Left hindlimb (tissue), 1 donor: ENCODE data around the gene PRR23E.
A peak's percentile ranks its signal among the peaks of the same experiment; 100 is the strongest.

Experiments used
- DNase-seq: peaks from one replicate; pipeline ENCODE4 v3.0.0-alpha.2; 2018

Gene PRR23E

GRCh38 chr3:127192576-127193232 is at the start of gene PRR23E:
TSS of gene PRR23E (plus strand) at chr3:127193131. CDS start at chr3:127196686, 3,555 bp downstream.
- no peak for DNase-seq

DNA sequence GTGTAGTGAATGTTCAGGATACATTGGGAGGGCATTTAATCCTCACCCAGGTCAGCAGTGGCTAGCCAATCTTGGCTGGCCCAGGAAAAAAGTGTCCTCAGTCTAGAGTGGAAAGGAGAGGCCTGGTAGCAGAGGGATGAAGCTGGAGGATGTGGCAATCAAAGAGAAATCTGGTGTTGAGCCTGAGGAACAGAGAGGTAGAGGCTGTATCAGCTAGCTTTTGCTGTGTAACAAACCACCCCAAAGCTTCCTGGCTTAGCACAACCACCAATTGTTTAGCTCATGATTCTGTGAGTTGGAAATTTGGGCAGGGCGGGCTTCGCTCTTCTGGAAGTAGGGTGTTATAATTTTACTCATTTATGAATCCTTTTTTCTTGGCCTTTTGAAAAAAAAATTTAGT is 49.8 kb upstream of the PRR23E start:
- DNase-seq, result no peak

- no peak for DNase-seq
These were observed 48.3 kb upstream of the PRR23E start for GRCh38 chr3:127144631-127145030.

DNA sequence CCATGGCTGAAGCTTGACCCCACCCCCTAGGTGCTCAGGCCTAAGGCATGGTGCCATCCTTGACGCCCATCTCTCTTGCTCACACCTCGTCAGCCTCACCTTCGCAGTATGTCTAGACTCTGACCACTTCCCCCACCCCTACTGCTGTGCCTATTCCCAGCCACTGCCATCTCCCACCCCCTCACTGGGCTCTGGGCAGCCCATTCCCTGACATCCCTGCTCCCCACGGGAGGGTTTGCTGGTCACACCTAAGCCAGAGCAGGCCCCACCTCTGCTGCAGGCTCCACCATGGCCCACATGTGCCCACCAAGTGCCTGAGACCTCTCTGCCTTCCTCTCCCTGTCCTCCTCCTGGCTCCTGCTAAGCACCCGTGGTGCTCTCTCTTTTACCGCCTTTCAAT is 47.7 kb upstream of the PRR23E start:
- no peak for DNase-seq

DNA sequence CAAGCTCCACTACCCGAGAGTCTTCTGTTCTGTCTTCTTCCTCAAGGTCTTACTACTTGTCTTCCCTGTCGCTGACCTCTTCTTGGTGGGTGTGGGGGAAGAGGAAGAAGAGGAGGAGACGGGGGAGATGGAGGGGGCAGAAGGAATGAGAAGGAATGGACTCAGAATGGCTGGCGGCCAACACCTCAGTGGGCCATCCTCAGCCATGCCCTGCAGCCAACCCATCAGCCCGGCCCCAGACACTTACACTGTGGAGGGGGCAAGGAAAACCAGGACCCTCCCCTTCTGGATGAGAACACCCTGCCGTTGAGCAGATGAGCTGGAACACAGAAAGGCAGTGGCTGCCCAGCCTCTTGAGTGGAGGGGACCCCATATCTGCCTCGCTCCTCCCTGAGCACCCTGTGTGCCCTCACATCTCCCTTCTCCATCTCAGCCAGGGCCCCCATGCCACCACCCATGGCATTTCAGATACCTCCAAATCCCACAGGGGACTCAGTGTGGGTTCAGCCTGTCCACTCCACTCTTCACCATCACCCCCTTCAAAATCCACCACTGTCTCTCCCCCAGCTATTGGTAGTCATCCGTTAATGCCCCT is 45.5 kb upstream of the PRR23E start:
- DNase-seq, result no peak

GRCh38 chr3:127149621-127150310 is 43.2 kb upstream of the PRR23E start:
- DNase-seq, result no peak

DNA sequence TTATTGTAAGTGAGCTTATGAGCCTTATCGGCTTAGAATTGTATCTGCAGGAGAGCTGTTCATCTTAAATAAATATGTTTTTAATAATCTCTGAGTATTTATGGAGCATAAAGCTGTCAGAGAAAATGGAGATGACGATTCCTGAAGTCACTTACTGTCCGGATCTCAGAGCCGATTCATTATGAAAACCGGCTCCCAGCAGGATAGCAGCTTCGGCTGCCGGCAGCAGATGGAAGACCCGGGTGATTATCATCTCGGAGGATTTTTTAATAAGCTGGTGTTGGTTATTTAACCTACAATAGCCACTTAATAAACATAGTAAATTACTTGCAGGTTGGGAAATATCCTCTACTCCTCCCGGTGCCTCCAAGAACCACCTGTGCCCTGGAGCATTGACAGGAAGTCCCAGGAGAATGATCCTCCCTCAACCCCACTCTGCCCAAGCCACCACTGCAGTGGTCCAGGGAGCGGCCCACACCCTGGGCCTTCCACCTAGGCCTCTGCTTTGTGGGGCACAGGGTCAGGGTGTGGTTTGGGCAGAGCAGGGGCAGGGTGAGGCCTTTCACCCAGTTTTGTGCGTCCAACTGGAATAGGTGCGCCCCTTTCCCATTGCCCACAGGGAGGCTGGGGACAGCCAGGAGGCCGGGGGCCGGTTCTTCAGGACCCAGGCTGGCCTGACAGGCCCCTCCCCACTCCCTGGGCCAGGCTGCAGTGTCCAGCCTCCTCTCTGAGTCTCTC is 42.2 kb upstream of the PRR23E start:
- no peak for DNase-seq

DNA sequence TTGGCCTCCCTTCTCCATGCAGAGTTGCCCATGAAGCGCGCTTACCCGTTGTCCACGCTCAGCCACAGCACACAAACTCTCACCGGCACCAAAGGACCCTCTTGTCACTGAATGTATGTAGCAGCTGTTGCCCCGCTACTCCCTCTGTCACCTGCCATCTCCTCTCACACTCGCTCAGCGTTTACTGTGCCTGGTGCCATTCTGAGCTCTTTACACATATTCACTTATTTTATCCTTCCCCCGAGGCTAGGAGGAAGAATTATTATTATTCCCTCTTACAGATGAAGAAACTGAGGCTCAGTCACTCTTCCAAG is 41.7 kb upstream of the PRR23E start:
- DNase-seq, result no peak

DNA sequence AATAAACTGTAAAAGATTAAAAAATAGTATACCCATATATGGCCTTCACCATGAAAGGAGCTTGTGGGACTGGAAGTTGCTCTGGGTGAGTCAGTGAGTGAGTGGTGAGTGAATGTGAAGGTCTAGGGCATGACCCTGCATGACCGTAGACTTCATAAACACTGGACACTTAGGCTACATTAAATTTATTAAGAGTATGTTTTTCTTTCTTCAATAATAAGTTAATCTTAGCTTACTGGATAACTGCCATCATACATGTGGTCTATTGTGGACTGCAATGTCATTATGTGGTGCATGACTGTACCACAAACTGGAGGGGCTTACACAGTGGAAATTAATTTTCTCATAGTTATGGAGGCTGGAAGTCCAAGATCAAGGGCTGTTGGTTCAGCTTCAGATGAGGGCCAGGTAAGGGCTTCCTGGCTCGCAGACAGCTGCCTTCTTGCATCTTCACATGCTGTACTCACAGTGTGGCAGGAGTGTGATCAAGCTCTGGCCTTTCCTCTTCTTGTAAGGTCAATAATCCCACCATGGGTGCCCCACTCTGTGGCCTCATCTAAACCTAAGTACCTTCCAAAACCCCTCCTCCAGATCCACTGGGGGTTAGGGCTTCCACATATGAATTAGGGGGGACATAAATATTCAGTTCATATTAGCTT is 40.8 kb upstream of the PRR23E start:
- DNase-seq, result no peak

- DNase-seq, result peak; percentile 20
These were observed 40.0 kb upstream of the PRR23E start for GRCh38 chr3:127152684-127153505.

DNA sequence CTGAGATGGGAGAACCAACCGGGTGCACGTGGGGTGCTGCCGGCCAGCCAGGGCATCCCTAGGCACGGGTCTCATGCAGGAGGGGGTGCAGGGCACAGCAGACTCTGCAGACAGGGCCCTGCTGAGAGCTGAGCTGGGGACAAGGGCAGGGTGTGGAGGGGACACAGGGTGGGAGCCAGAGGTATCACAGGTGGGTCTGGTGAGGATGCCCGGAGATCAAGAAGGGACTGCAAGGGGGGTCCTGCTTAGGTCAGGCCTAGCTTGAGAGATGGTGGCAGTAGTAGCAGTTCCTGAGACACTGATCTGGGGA is 39.5 kb upstream of the PRR23E start:
- peak; percentile 8 for DNase-seq

DNA sequence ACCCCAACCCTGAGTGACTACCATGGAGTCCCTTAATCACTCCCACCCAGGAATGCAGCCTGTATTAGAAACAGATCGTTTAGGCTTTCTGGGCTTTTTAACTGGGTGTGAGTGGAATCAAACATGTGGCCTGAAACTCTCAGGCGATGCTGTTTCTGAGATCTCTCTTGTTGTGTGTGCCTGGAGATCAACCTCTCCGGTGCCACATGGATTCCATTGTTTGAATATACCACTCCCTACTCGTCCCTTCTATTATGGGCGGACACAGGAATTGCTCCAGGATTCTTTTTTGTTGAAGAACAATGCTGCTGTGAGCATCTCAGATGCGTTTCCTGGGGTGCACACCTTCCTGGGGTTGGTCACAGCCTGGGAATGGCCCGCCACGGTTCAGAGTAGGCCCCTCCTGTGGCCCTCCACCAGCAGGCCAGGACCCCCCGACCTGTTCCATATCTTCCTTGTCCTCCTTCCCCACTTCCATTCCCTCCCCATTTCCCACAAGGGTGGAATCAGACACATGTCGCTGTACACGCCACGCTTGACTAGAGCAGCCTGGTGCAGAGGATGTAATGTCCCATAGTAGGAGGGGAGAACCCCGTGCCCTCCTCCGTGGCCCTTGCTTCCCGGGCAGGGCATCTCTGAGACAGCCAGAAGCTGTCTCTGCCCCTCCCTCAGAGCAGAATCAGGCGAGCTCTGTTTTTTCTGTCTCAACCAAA is 36.4 kb upstream of the PRR23E start:
- no peak for DNase-seq

DNA sequence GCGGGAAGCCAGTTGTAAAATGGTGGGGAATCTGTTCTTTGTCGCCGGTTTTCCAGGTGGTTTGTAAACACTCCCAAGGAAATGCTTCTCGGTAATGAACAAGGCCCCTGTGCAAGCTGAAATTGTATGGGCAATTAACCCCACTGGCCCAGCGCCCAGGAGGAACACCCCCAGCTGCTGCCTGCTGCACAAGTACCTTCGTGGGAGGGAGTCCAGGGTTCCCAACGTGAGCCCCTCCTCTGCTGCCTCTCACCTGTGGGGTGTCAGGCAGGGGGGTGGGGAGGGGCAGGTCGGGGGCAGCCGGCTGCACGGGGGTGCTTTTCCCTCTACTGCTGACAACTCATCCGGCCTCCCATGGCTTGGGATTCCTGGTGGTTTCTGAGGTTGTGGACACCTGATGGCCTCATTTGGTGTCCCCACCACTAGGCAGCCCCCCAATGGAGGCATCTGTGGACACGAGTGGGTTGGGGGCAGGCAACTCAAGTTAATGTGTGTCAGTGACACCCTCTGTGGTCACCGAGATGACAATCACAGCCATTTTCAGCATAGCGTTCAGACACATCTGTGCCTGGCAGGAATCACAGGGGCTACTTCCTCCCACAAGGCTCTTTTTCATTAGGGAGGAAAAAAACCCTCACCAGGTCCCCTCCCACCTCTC is 35.6 kb upstream of the PRR23E start:
- DNase-seq, result peak; percentile 31

GRCh38 chr3:127158614-127159229 is 34.2 kb upstream of the PRR23E start:
- peak; percentile 36 for DNase-seq

- no peak for DNase-seq
These were observed 33.4 kb upstream of the PRR23E start for GRCh38 chr3:127159543-127159942.

- DNase-seq, result no peak
These were observed 31.7 kb upstream of the PRR23E start for GRCh38 chr3:127161236-127161635.

DNA sequence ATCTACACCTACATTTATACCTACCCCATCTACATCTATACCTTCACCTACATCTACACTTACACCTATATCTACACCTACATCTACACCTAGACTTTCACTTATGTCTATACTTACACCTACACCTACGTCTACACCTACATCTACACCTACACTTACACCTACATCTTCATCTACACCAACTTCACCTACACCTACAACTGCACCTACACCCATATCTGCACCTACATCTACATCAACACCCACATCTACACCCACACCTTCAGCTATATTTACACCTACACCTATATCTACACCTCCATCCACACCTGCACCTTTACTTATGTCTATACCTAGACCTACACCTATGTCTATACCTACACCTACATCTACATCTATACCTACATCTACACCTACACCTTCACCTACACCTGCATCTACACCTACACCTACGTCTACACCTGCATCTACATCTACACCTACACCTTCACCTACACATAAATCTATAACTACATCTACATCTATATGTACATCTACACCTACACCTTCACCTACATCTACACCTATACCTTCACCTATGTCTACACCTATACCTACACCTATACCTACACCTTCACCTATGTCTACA is 30.9 kb upstream of the PRR23E start:
- DNase-seq, result no peak

- peak; percentile 33 for DNase-seq
These were observed 29.8 kb upstream of the PRR23E start for GRCh38 chr3:127162947-127163645.

DNA sequence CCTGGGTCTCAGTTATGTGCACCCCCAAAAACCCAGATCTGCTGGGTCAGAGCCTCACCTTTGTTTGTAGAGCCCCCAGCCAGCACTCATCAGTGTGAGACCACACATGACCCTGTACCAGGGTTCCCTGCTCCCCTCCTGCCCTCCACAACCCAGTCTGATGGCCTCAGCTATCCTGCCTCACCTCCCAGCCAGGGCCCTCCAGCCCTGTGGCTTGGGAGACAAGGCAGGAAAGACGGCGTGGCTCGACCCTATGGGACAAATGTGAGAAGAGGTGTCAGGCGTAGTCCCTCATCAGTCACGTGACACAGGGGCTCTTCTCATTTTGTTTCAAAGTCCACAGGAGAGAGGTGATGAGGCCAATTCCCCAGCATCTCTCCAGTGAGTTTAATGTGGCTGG is 28.3 kb upstream of the PRR23E start:
- DNase-seq, result peak; percentile 16

DNA sequence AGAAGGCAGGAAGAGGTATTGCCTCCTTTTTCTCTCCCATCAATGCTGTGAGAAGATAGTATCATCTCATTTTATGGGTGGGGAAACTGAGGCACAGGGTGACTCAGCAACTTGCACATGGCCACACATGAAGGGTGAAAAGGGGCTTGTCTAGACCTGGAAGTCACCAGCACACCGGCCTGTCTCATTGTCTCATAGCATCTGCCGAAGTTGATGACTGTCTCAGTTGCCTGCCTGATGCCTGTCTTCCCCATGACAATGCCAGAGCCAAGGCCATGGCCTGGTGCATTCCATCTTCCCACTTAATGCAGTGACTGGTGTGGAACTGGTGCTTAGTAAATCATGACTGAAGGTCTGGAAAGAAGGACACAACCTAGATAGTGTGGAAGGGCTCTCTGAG is 27.9 kb upstream of the PRR23E start:
- DNase-seq, result no peak
